WTC11 (cell line): ENCODE data around the gene GPC6. TPM values are rescaled to one million over a fixed set of nuclear protein-coding genes. Genes with fewer than 3 reads are reported as not detected.
A peak's percentile ranks its signal among the peaks of the same experiment; 100 is the strongest.

Experiments
- ATAC-seq: fragments of 200-7000 bp; cut with Tn5 transposase; 2 replicates; pipeline ENCODE4 v1.10.0; 2021; ENCODE audit warnings: mild to moderate bottlenecking, moderate library complexity
- CTCF ChIA-PET: fragments of 300-600 bp; sonication (Branson Sonifier 250); formaldehyde crosslinking; loops from one replicate; lab custom pipeline; 2021; ENCODE audit warnings: antibody characterized with exemption; lab: Charles Lee
- POLR2A ChIA-PET: fragments of 350-600 bp; sonication (Branson Sonifier 250); formaldehyde crosslinking; loops from one replicate; lab custom pipeline; 2021; ENCODE audit warnings: antibody characterized with exemption; lab: Charles Lee
- DNase-seq: peaks from one replicate; pipeline ENCODE4 v3.0.0; 2021; ENCODE audit warnings: low spot score
- H3K27ac Mint-ChIP-seq: 2 replicates; pipeline ENCODE4 v1.8.0; 2021; ENCODE audit warnings: mixed read lengths
- H3K27me3 Mint-ChIP-seq: 2 replicates; pipeline ENCODE4 v1.8.0; 2021; ENCODE audit warnings: low read depth, mild to moderate bottlenecking, moderate library complexity, mixed read lengths
- H3K36me3 Mint-ChIP-seq: 2 replicates; pipeline ENCODE4 v1.8.0; 2021; ENCODE audit warnings: mixed read lengths
- H3K4me1 Mint-ChIP-seq: 2 replicates; pipeline ENCODE4 v1.8.0; 2022; ENCODE audit warnings: mixed read lengths
- H3K4me3 Mint-ChIP-seq: 2 replicates; pipeline ENCODE4 v1.8.0; 2021; ENCODE audit warnings: mild to moderate bottlenecking, moderate library complexity, mixed read lengths
- H3K9me3 Mint-ChIP-seq: 2 replicates; pipeline ENCODE4 v1.8.0; 2021; ENCODE audit warnings: mixed read lengths
- CREB1 ChIP-seq: sonication (generic); formaldehyde crosslinking; IDR thresholded peaks from 2 replicates; pipeline ENCODE4 v1.8.0; 2023; ENCODE audit warnings: mild to moderate bottlenecking, missing genetic modification reagents
- CREM ChIP-seq: sonication (generic); formaldehyde crosslinking; IDR thresholded peaks from 2 replicates; pipeline ENCODE4 v1.8.1; 2022; ENCODE audit warnings: mild to moderate bottlenecking, missing genetic modification reagents, moderate library complexity
- ERG ChIP-seq: fragments of 250-450 bp; sonication (Bioruptor Pico); IDR thresholded peaks from 2 replicates; pipeline ENCODE4 v1.8.0; 2021; ENCODE audit warnings: mild to moderate bottlenecking
- ETV6 ChIP-seq: sonication (generic); formaldehyde crosslinking; IDR thresholded peaks from 2 replicates; pipeline ENCODE4 v1.8.1; 2022; ENCODE audit warnings: mild to moderate bottlenecking, missing genetic modification reagents
- FOXK1 ChIP-seq: sonication (generic); formaldehyde crosslinking; IDR thresholded peaks from 2 replicates; pipeline ENCODE4 v1.8.0; 2022; ENCODE audit warnings: mild to moderate bottlenecking, moderate library complexity, missing genetic modification reagents
- GABPB1 ChIP-seq: sonication (generic); formaldehyde crosslinking; IDR thresholded peaks from 2 replicates; pipeline ENCODE4 v1.8.1; 2023; ENCODE audit warnings: mild to moderate bottlenecking, missing genetic modification reagents
- GTF2I ChIP-seq: fragments of 250-450 bp; sonication (Bioruptor Pico); conservative IDR thresholded peaks from 2 replicates; pipeline ENCODE4 v1.4.0; 2021; ENCODE audit warnings: mild to moderate bottlenecking
- IRF1 ChIP-seq: sonication (generic); formaldehyde crosslinking; IDR thresholded peaks from 2 replicates; pipeline ENCODE4 v1.8.0; 2023; ENCODE audit warnings: missing genetic modification reagents
- NFYB ChIP-seq: sonication (generic); formaldehyde crosslinking; conservative IDR thresholded peaks from 2 replicates; pipeline ENCODE4 v1.8.0; 2022; ENCODE audit warnings: low read depth, missing genetic modification reagents
- PRDM15 ChIP-seq: sonication (generic); formaldehyde crosslinking; IDR thresholded peaks from 2 replicates; pipeline ENCODE4 v1.8.0; 2022; ENCODE audit warnings: missing genetic modification reagents
- SP1 ChIP-seq: sonication (generic); formaldehyde crosslinking; conservative IDR thresholded peaks from 2 replicates; pipeline ENCODE4 v1.8.1; 2022; ENCODE audit warnings: missing genetic modification reagents
- ZNF416 ChIP-seq: fragments of 250-450 bp; sonication (Bioruptor Pico); IDR thresholded peaks from 2 replicates; pipeline ENCODE4 v1.9.0; 2021; ENCODE audit warnings: mild to moderate bottlenecking, inconsistent platforms
- total RNA-seq: library from RNA; stranded (reverse); gene quantifications from 3 replicates; pipeline ENCODE4 v1.2.3, GENCODE V29; 2021

GPC6 gene
- total RNA-seq, 1 experiment from 2014 or later, result 19.5 TPM

- ChIA-PET CTCF (no interaction called here), POLR2A (no interaction called here)
- Mint-ChIP-seq H3K4me3 (no peak overlapping the region), H3K4me1 (peaks cover 17% of the 10 kb centered on the region), H3K36me3 (no peaks in the 10 kb centered on the region), H3K9me3 (no peaks in the 10 kb centered on the region), H3K27me3 (no peaks in the 10 kb centered on the region), H3K27ac (no peak overlapping the region)
- DNase-seq, result no peak
- no peak for ATAC-seq
- no peak for TF ChIP-seq FOXK1
- TF ChIP-seq GTF2I (CRISPR knock-in tag), result no peak
- no peak for TF ChIP-seq ERG (CRISPR knock-in tag)
- TF ChIP-seq SP1 (CRISPR knock-in tag), result no peak
Observed at GRCh38 chr13:93965587-93965986, 739.0 kb downstream of the GPC6 start.

- TF ChIP-seq IRF1 (CRISPR knock-in tag), result no peak
- no peak for TF ChIP-seq PRDM15
- TF ChIP-seq GABPB1 (CRISPR knock-in tag), result peak; percentile 30; the same call in 1 of the 2 replicates
- no peak overlapping the region for H3K4me3 Mint-ChIP-seq
Observed at GRCh38 chr13:93966267-93966936, 739.8 kb downstream of the GPC6 start.

GRCh38 chr13:93967286-93967685, 740.7 kb downstream of the GPC6 start:
- ChIA-PET CTCF (no interaction called here), POLR2A (no interaction called here)
- no peak overlapping the region for H3K4me3 Mint-ChIP-seq
- no peaks in the 10 kb centered on the region for H3K9me3 Mint-ChIP-seq
- H3K4me1 Mint-ChIP-seq, result peaks cover 16% of the 10 kb centered on the region
- ATAC-seq, result no peak
- no peaks in the 10 kb centered on the region for H3K36me3 Mint-ChIP-seq
- DNase-seq, result no peak
- H3K27me3 Mint-ChIP-seq, result no peaks in the 10 kb centered on the region
- TF ChIP-seq ZNF416 (CRISPR knock-in tag) (no peak), CREB1 (no peak), GABPB1 (CRISPR knock-in tag) (peak; percentile 28; the same call in 1 of the 2 replicates), NFYB (CRISPR knock-in tag) (no peak)
- no peak overlapping the region for H3K27ac Mint-ChIP-seq

More at GRCh38 chr13:93966267-93966936, 739.8 kb downstream of the GPC6 start:
- Mint-ChIP-seq H3K4me1 (peaks cover 17% of the 10 kb centered on the region), H3K36me3 (no peaks in the 10 kb centered on the region), H3K9me3 (no peaks in the 10 kb centered on the region), H3K27ac (no peak overlapping the region), H3K27me3 (no peaks in the 10 kb centered on the region)
- no peak for ATAC-seq
- POLR2A ChIA-PET, result interaction anchor here (0.7 kb wide), 1 partner anchor 20 kb away, joined by 5 read pairs; no protein-coding TSS in a partner anchor
- no peak for DNase-seq
- CTCF ChIA-PET, result no interaction called here

GRCh38 chr13:93975242-93975641, 748.6 kb downstream of the GPC6 start:
- Mint-ChIP-seq H3K9me3 (peaks cover 20% of the 10 kb centered on the region), H3K36me3 (peaks cover 13% of the 10 kb centered on the region), H3K4me3 (no peak overlapping the region), H3K27me3 (no peaks in the 10 kb centered on the region), H3K27ac (no peak overlapping the region), H3K4me1 (peaks cover 12% of the 10 kb centered on the region)
- CTCF ChIA-PET, result no interaction called here
- no peak for TF ChIP-seq ETV6 (CRISPR knock-in tag)
- no peak for TF ChIP-seq CREM
- ATAC-seq (no peak), DNase-seq (no peak)
- POLR2A ChIA-PET, result no interaction called here
